Measurements from ENCODE around the gene EVC.

DNA sequence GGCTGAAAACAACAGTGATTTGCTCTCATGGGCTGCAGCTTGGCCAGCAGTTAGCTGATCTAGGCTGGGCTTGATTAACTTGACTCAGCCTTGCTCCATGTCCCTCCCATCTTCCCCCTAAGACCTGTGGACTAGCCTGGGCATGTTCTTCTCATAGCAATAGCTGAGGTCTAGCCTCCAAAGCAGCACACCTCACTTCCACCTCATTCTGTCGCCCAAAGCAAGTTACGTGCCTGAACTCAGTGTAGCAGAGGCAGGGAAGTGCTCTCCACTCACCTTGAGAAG is 62.2 kb downstream of the EVC start:
- TF ChIP-seq YY1 (IDR thresholded peaks at IDR 0.05; ENCODE audit: insufficient read depth, insufficient read length) (no peak), ZNF274 (IDR thresholded peaks at IDR 0.05; ENCODE audit: low read depth, low read length) (no peak), SUZ12 (IDR thresholded peaks at IDR 0.05; ENCODE audit: extremely low read depth, insufficient read depth, insufficient read length) (no peak)

Measured in NT2/D1 (cell line).